ENCODE data around the gene TICAM2.

- no peak for TF ChIP-seq CTCF (IDR thresholded peaks at IDR 0.05)
- TF ChIP-seq POLR2A (IDR thresholded peaks at IDR 0.05) = no peak
- TF ChIP-seq POLR2AphosphoS5 (IDR thresholded peaks at IDR 0.05; ENCODE audit: insufficient read depth in 1 of 2, low read depth in 1 of 2) = no peak
These were observed 41.8 kb upstream of the TICAM2 start for GRCh38 chr5:115644046-115644445.
